HEK293T (cell line): ENCODE results near the gene SYT15.
"Not testable (repeated sequence)": the region's sequence is repeated elsewhere in the genome, so short reads cannot be mapped to it uniquely, and the experiment has no call there.

Experiments used
- CTCF ChIA-PET: fragments of 350-600 bp; formaldehyde crosslinking; extraction: SDS; loops from one replicate; lab custom pipeline; 2021; ENCODE audit warnings: antibody characterized with exemption, inconsistent platforms; lab: Yijun Ruan, JAX
- POLR2A ChIA-PET: fragments of 350-600 bp; formaldehyde crosslinking; extraction: SDS; loops from one replicate; lab custom pipeline; 2020; ENCODE audit warnings: antibody characterized with exemption, inconsistent platforms; lab: Yijun Ruan, JAX
- DNase-seq: peaks from one replicate; pipeline ENCODE4 v3.0.0; 2012; ENCODE audit warnings: mixed read lengths; ENCODE audit errors: extremely low spot score
- BHLHE40 ChIP-seq: fragments of 450-650 bp; IDR thresholded peaks from 2 replicates; pipeline ENCODE4 v1.6.1; 2016; ENCODE audit warnings: mild to moderate bottlenecking, moderate library complexity, borderline replicate concordance
- CTBP1 ChIP-seq: fragments of 450-650 bp; IDR thresholded peaks from 2 replicates; pipeline ENCODE4 v1.6.1; 2016; ENCODE audit warnings: borderline replicate concordance
- ELF4 ChIP-seq: fragments of 450-650 bp; IDR thresholded peaks from 2 replicates; pipeline ENCODE4 v1.6.1; 2017; ENCODE audit warnings: antibody characterized with exemption
- FOXK2 ChIP-seq: fragments of 450-650 bp; IDR thresholded peaks from 2 replicates; pipeline ENCODE4 v1.6.1; 2016; ENCODE audit warnings: mild to moderate bottlenecking
- FOXM1 ChIP-seq: fragments of 450-650 bp; IDR thresholded peaks from 2 replicates; pipeline ENCODE4 v1.6.1; 2017; ENCODE audit warnings: mild to moderate bottlenecking, borderline replicate concordance
- HDGF ChIP-seq: fragments of 450-650 bp; IDR thresholded peaks from 2 replicates; pipeline ENCODE4 v1.6.1; 2017; ENCODE audit warnings: antibody characterized with exemption, borderline replicate concordance
- L3MBTL2 ChIP-seq: fragments of 450-650 bp; conservative IDR thresholded peaks from 2 replicates; pipeline ENCODE4 v1.6.1; 2016; ENCODE audit warnings: mild to moderate bottlenecking
- LEF1 ChIP-seq: fragments of 450-650 bp; IDR thresholded peaks from 2 replicates; pipeline ENCODE4 v1.6.1; 2017; ENCODE audit warnings: mild to moderate bottlenecking, borderline replicate concordance
- NFRKB ChIP-seq: fragments of 450-650 bp; IDR thresholded peaks from 2 replicates; pipeline ENCODE4 v1.6.1; 2016; ENCODE audit warnings: mild to moderate bottlenecking, moderate library complexity
- PKNOX1 ChIP-seq: fragments of 450-650 bp; IDR thresholded peaks from 2 replicates; pipeline ENCODE4 v1.6.1; 2016
- SP1 ChIP-seq: fragments of 450-650 bp; IDR thresholded peaks from 2 replicates; pipeline ENCODE4 v1.6.1; 2017
- SUZ12 ChIP-seq: fragments of 450-650 bp; IDR thresholded peaks from 2 replicates; pipeline ENCODE4 v1.6.1; 2016; ENCODE audit warnings: mild to moderate bottlenecking
- TARDBP ChIP-seq: fragments of 450-650 bp; IDR thresholded peaks from 2 replicates; pipeline ENCODE4 v1.6.1; 2016
- ZNF384 ChIP-seq: fragments of 450-650 bp; IDR thresholded peaks from 2 replicates; pipeline ENCODE4 v1.6.1; 2016

Gene SYT15

GRCh38 chr10:46558392-46559185, 20.3 kb upstream of the SYT15 start:
- ChIA-PET POLR2A (no interaction called here), CTCF (interaction anchor here (2.2 kb wide), 1 partner anchor 13 kb away, joined by 5 read pairs; no protein-coding TSS in a partner anchor)
- DNase-seq = no peak
- TF ChIP-seq ZNF384 = no peak
- TF ChIP-seq SUZ12 = no peak
- TF ChIP-seq LEF1 = no peak
- no peak for TF ChIP-seq PKNOX1
- no peak for TF ChIP-seq FOXK2
- no peak for TF ChIP-seq HDGF

- no peak for DNase-seq
- CTCF ChIA-PET = no interaction called here
- POLR2A ChIA-PET = no interaction called here
- TF ChIP-seq NFRKB (no peak), HDGF (no peak), SUZ12 (no peak), SP1 (no peak), PKNOX1 (no peak), TARDBP (no peak)
These were observed 19.7 kb upstream of the SYT15 start for GRCh38 chr10:46559231-46559671.

GRCh38 chr10:46560381-46560780, 18.5 kb upstream of the SYT15 start:
- POLR2A ChIA-PET = no interaction called here
- TF ChIP-seq HDGF (no peak), CTBP1 (no peak), BHLHE40 (no peak), ELF4 (no peak), FOXM1 (no peak), ZNF384 (no peak)
- DNase-seq = no peak
- CTCF ChIA-PET = interaction anchor here (0.6 kb wide), 1 partner anchor 17 kb away, joined by 4 read pairs; no protein-coding TSS in a partner anchor

GRCh38 chr10:46560952-46561351, 18.0 kb upstream of the SYT15 start:
- no peak for DNase-seq
- no peak for TF ChIP-seq FOXK2
- TF ChIP-seq BHLHE40 = no peak
- no peak for TF ChIP-seq L3MBTL2
- no peak for TF ChIP-seq LEF1
- no peak for TF ChIP-seq NFRKB
- no peak for TF ChIP-seq ZNF384
- TF ChIP-seq PKNOX1 = no peak
- no peak for TF ChIP-seq ELF4
- POLR2A ChIA-PET = no interaction called here
- CTCF ChIA-PET = no interaction called here

- CTCF ChIA-PET, DNase-seq, POLR2A ChIA-PET: not testable (repeated sequence)
These were observed 13.2 kb upstream of the SYT15 start for GRCh38 chr10:46565591-46566332.

GRCh38 chr10:46567151-46567550, 11.8 kb upstream of the SYT15 start:
- CTCF ChIA-PET, POLR2A ChIA-PET, DNase-seq: not testable (repeated sequence)

- DNase-seq, POLR2A ChIA-PET, CTCF ChIA-PET: not testable (repeated sequence)
These were observed 8.3 kb upstream of the SYT15 start for GRCh38 chr10:46570655-46571054.

- POLR2A ChIA-PET, DNase-seq, CTCF ChIA-PET: not testable (repeated sequence)
These were observed 6.2 kb upstream of the SYT15 start for GRCh38 chr10:46572765-46573164.

- DNase-seq, POLR2A ChIA-PET, CTCF ChIA-PET: not testable (repeated sequence)
These were observed 5.6 kb upstream of the SYT15 start for GRCh38 chr10:46573314-46573713.

- POLR2A ChIA-PET, DNase-seq, CTCF ChIA-PET: not testable (repeated sequence)
These were observed 5.0 kb upstream of the SYT15 start for GRCh38 chr10:46573884-46574283.

GRCh38 chr10:46577624-46578473, 1.1 kb upstream of the SYT15 start:
- POLR2A ChIA-PET, CTCF ChIA-PET, DNase-seq: not testable (repeated sequence)

GRCh38 chr10:46579378-46579777, 450 bp downstream of the SYT15 start:
- CTCF ChIA-PET, POLR2A ChIA-PET, DNase-seq: not testable (repeated sequence)
